Esophagus muscularis mucosa (tissue), 4 donors: ENCODE data around the gene SZRD1.

Source experiments
- EP300 ChIP-seq: sonication (generic); formaldehyde crosslinking; IDR thresholded peaks from one replicate; pipeline ENCODE4 v1.6.1; 2017; ENCODE audit warnings: antibody characterized with exemption
- POLR2A ChIP-seq: fragments of 450-650 bp; IDR thresholded peaks from one replicate; pipeline ENCODE4 v1.6.1; 2017; ENCODE audit warnings: antibody characterized with exemption, moderate library complexity, mild to moderate bottlenecking, low read depth
- POLR2AphosphoS5 ChIP-seq, 2 donors: sonication (generic); formaldehyde crosslinking; IDR thresholded peaks; one replicate each; pipeline ENCODE4 v1.6.1; 2017; ENCODE audit warnings: antibody characterized with exemption in 2 of 2
- TF ChIP-seq, protein P1 (sequence below), 3 experiments: fragments of 200-600 bp in 2 of 3; fragments of 450-650 bp in 1 of 3; sonication (generic) in 2 of 3; IDR thresholded peaks; one replicate each; pipeline ENCODE4 v1.5.1; 2017 to 2019; ENCODE audit warnings: antibody characterized with exemption in 3 of 3, mild to moderate bottlenecking in 2 of 3, moderate library complexity in 1 of 3

DNA sequence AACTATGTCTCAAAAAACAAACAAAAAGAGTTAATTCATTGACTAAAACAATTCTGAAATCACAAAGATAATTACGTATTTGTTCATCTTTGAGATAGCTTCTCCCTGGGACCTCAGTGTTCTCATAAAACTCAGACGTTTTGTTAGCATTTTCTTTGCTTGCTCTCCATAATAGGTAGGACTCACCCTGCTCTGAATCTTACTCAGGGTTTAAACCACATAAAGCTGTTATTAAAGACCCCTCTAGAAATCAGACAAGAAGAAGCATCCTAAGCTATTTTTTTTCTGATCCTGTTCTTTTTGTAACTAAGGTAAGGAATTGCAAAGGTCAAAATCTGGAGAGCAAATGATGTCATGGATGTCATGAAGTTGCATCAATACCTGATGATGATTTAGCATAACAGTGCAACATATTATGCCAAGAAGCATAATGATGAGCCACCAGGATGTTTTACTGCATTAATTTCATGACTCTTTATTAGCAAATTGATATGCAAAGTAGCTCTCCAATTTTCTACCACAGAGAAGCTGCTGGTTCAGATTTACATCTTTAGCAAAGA lies 17.1 kb upstream of the SZRD1 start:
- no peak for TF ChIP-seq POLR2AphosphoS5 (IDR thresholded peaks at IDR 0.05)
- TF ChIP-seq POLR2A: no peak
- TF ChIP-seq, protein P1, sequence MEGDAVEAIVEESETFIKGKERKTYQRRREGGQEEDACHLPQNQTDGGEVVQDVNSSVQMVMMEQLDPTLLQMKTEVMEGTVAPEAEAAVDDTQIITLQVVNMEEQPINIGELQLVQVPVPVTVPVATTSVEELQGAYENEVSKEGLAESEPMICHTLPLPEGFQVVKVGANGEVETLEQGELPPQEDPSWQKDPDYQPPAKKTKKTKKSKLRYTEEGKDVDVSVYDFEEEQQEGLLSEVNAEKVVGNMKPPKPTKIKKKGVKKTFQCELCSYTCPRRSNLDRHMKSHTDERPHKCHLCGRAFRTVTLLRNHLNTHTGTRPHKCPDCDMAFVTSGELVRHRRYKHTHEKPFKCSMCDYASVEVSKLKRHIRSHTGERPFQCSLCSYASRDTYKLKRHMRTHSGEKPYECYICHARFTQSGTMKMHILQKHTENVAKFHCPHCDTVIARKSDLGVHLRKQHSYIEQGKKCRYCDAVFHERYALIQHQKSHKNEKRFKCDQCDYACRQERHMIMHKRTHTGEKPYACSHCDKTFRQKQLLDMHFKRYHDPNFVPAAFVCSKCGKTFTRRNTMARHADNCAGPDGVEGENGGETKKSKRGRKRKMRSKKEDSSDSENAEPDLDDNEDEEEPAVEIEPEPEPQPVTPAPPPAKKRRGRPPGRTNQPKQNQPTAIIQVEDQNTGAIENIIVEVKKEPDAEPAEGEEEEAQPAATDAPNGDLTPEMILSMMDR (IDR thresholded peaks at IDR 0.05): no peak
- no peak for TF ChIP-seq EP300
